Measurements from ENCODE around the gene UBL4B.

DNA sequence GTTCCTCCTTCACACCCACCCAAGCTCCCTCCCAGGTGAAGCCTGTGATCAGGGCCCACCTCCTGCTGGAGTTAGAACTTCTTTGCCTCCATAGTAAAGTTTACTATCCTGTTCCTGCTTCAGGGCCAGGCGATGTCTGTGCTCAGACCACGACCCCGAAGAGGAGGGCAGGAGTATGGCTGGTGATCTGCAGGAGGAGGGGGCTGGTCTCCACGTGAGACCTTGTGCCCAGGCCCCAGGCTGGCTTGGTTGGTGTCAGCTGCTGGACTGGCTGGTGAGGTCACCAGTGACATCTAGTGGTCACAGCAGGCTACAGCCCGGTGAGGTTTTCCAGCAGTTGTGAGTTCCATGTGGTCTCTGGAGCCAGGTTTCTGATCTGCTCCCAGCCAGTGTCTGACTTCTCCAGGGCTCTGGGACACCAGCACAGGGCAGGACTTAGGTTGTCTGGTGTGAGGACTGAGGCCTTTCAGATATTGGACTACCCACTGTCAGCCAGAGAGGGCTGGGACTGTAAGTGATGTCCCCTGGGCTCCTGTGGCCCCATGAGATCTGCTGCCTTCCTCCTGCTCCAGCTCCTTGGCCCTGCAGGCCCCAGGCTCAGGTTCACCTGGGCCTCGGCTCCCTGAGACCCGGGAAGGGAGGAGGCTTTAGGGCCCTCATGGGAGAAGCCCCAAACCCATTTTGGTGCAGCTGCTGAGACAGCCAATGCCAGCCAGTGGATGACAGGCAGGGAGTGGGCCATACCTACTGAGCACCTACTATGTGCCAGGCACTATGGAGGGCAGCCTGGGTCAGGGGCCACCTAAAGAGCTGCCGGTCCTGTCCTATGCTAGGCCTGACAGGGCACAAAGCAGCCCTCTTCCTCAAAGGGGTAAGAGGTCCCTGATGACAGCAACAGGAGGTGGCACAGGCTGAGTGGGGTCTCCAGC lies 6.0 kb upstream of the UBL4B start:
- TF ChIP-seq, protein P1, sequence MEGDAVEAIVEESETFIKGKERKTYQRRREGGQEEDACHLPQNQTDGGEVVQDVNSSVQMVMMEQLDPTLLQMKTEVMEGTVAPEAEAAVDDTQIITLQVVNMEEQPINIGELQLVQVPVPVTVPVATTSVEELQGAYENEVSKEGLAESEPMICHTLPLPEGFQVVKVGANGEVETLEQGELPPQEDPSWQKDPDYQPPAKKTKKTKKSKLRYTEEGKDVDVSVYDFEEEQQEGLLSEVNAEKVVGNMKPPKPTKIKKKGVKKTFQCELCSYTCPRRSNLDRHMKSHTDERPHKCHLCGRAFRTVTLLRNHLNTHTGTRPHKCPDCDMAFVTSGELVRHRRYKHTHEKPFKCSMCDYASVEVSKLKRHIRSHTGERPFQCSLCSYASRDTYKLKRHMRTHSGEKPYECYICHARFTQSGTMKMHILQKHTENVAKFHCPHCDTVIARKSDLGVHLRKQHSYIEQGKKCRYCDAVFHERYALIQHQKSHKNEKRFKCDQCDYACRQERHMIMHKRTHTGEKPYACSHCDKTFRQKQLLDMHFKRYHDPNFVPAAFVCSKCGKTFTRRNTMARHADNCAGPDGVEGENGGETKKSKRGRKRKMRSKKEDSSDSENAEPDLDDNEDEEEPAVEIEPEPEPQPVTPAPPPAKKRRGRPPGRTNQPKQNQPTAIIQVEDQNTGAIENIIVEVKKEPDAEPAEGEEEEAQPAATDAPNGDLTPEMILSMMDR (IDR thresholded peaks at IDR 0.05): peak; percentile 68 to 88 (median 82)
- no peak for TF ChIP-seq POLR2A (IDR thresholded peaks at IDR 0.05)
